Fibroblast of lung (primary cell): ENCODE results near the gene CLEC17A. TPM values are rescaled to one million over a fixed set of nuclear protein-coding genes. Genes with fewer than 3 reads are reported as not detected.

Experiments used
- DNase-seq, 2 donors: peaks; one replicate each; pipeline versions ENCODE4 v3.0.0 to v3.0.0-alpha.2; 2010; ENCODE audit warnings: low read depth in 2 of 2
- H2AFZ ChIP-seq: 2 replicates; pipeline ENCODE4 v1.5.1; 2012; ENCODE audit warnings: low read length, control low read depth, inconsistent platforms
- H3K27ac ChIP-seq: 2 replicates; pipeline ENCODE4 v1.5.1; 2011; ENCODE audit warnings: low read length, control low read depth; ENCODE audit not compliant: insufficient read depth
- H3K27me3 ChIP-seq: 2 replicates; pipeline ENCODE4 v1.5.1; 2011; ENCODE audit warnings: mild to moderate bottlenecking, low read length; ENCODE audit not compliant: control insufficient read depth, insufficient read depth
- H3K36me3 ChIP-seq: 2 replicates; pipeline ENCODE4 v1.5.1; 2011; ENCODE audit warnings: low read length; ENCODE audit not compliant: control insufficient read depth, insufficient read depth
- H3K4me1 ChIP-seq: 2 replicates; pipeline ENCODE4 v1.5.1; 2011; ENCODE audit warnings: low read length; ENCODE audit not compliant: control insufficient read depth, insufficient read depth; ENCODE audit errors: extremely low read depth
- H3K4me2 ChIP-seq: 2 replicates; pipeline ENCODE4 v1.5.1; 2011; ENCODE audit warnings: low read length, control low read depth; ENCODE audit not compliant: insufficient read depth; ENCODE audit errors: extremely low read depth
- H3K4me3 ChIP-seq, 4 experiments: fragments of 200-600 bp in 1 of 4; sonication (generic) in 1 of 4; replicated peaks in 1 of 4; 2 replicates each; pipeline ENCODE4 v1.5.1; 2011 to 2016; ENCODE audit warnings: low read length in 4 of 4, low read depth in 3 of 4, mild to moderate bottlenecking in 3 of 4, control low read depth in 2 of 4, inconsistent platforms in 1 of 4, mixed read lengths in 1 of 4; ENCODE audit not compliant: insufficient read depth in 1 of 4; ENCODE audit errors: control extremely low read depth in 1 of 4
- H3K79me2 ChIP-seq: 2 replicates; pipeline ENCODE4 v1.5.1; 2012; ENCODE audit warnings: mild to moderate bottlenecking, low read length, inconsistent platforms; ENCODE audit not compliant: control insufficient read depth, insufficient read depth
- H3K9ac ChIP-seq: 2 replicates; pipeline ENCODE4 v1.5.1; 2011; ENCODE audit warnings: mild to moderate bottlenecking, low read length, control low read depth; ENCODE audit not compliant: insufficient read depth
- H3K9me3 ChIP-seq: 2 replicates; pipeline ENCODE4 v1.5.1; 2012; ENCODE audit warnings: low read depth, low read length; ENCODE audit not compliant: control insufficient read depth, insufficient read depth
- H4K20me1 ChIP-seq: 2 replicates; pipeline ENCODE4 v1.5.1; 2011; ENCODE audit warnings: low read length; ENCODE audit not compliant: control insufficient read depth, insufficient read depth; ENCODE audit errors: extremely low read depth
- EZH2 ChIP-seq: IDR thresholded peaks from 2 replicates; pipeline ENCODE4 v1.5.1; 2012; ENCODE audit warnings: low read length, control low read depth, mild to moderate bottlenecking; ENCODE audit errors: missing control alignments
- polyA plus RNA-seq, 2 donors: library from polyadenylated mRNA; depleted of rRNA in 1 of 2; stranded (reverse) in 1 of 2; unstranded in 1 of 2; fragments of >200 nt; gene quantifications; 2 replicates each; pipeline ENCODE4 v1.2.1, GENCODE V29; 2011 to 2012; ENCODE audit warnings: missing spikeins in 1 of 2
- total RNA-seq: library from RNA; depleted of rRNA; stranded (reverse); fragments of >200 nt; gene quantifications from 2 replicates; pipeline ENCODE4 v1.2.1, GENCODE V29; 2014
- TF ChIP-seq, protein P1 (sequence below), 2 donors: IDR thresholded peaks in 1 of 2; conservative IDR thresholded peaks in 1 of 2; 1 replicate in 1 of 2; 2 replicates in 1 of 2; pipeline ENCODE4 v1.5.1; 2011 to 2012; ENCODE audit warnings: low read length in 2 of 2, control low read depth in 1 of 2, inconsistent platforms in 1 of 2, low read depth in 1 of 2, mild to moderate bottlenecking in 1 of 2

CLEC17A gene
- total and polyA plus RNA-seq, 2 donors (not counting 1 experiment from before 2014, with no cell fraction given): 0.03 to 0.17 TPM

DNA sequence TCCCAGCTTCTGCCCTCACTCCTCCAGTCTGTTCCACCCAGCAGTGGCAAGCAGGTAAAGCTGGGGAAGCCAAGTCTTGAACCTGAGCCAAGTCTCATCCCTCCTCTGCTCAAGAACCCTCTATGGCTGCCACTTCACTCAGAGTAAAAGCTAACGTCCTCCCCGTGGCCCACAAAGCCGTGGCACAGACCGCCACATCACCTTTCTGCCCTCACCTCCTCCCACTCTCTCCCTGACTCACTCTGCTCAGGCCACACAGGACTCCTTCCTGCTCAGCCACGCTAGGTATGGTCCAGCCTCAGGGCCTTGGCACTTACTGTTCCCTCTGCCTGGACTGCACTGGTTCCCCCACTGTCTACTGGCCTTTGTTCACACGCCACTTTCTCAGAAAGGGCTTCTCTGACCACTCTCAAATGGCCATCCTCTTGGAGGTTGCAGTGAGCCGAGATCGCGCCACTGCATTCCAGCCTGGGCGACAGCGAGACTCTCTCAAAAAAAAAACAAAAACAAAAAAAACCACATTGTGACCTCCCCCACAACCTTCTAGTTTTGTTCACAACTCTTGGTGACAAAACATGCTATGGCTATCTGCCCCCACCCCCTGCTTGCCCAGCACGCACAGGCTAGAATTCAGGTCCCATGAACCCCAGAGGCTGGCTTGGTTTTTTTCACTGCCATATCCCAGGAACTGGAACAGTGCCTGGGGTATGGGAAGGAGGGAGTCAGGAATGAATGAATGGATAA is 26.8 kb upstream of the CLEC17A start:
- H3K4me2 ChIP-seq: peak overlapping the region; percentile 63
- DNase-seq: peak in 1 of 2 donors; percentile 79
- H3K27ac ChIP-seq: no peak overlapping the region
- peaks cover 2% of the 10 kb centered on the region for H3K79me2 ChIP-seq
- H3K4me3 ChIP-seq: peak overlapping the region in 1 of 4 experiments; percentile 22
- H3K27me3 ChIP-seq: no peaks in the 10 kb centered on the region
- no peaks in the 10 kb centered on the region for H4K20me1 ChIP-seq
- H3K9me3 ChIP-seq: no peaks in the 10 kb centered on the region
- no peak overlapping the region for H3K9ac ChIP-seq
- no peak overlapping the region for H2AFZ ChIP-seq
- no peak for TF ChIP-seq EZH2
- TF ChIP-seq, protein P1, sequence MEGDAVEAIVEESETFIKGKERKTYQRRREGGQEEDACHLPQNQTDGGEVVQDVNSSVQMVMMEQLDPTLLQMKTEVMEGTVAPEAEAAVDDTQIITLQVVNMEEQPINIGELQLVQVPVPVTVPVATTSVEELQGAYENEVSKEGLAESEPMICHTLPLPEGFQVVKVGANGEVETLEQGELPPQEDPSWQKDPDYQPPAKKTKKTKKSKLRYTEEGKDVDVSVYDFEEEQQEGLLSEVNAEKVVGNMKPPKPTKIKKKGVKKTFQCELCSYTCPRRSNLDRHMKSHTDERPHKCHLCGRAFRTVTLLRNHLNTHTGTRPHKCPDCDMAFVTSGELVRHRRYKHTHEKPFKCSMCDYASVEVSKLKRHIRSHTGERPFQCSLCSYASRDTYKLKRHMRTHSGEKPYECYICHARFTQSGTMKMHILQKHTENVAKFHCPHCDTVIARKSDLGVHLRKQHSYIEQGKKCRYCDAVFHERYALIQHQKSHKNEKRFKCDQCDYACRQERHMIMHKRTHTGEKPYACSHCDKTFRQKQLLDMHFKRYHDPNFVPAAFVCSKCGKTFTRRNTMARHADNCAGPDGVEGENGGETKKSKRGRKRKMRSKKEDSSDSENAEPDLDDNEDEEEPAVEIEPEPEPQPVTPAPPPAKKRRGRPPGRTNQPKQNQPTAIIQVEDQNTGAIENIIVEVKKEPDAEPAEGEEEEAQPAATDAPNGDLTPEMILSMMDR (conservative IDR thresholded peaks at IDR 0.05 in 1 of 2, IDR thresholded peaks at IDR 0.05 in 1 of 2; ENCODE audit: low read depth in 1 of 2, low read length in 2 of 2): no peak
- H3K4me1 ChIP-seq: no peaks in the 10 kb centered on the region
- H3K36me3 ChIP-seq: no peaks in the 10 kb centered on the region

DNA sequence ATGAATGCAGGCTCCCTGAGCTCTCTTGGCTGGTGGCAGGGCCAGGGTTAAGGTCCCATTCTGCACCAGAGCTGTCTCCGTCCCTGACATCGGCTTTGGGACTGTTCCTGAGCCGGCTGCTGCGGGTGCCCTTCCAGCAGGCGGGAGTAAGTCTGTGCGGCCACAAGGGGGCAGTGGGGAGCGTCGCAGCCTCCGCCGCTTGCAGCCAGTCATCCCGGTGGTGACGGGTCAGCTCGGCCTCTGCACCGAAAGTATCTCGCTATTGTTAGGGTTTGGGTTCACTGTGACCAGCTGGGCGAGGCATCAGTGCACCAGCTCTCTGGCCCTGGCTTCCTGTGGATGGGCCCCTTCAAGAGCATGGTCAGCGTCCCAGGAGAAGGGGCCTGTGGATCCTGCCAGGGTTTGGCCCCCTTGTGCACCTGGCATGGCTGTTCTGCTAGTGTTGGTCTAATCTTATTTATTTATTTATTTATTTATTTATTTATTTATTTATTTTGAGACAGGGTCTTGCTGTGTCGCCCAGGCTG is 26.2 kb upstream of the CLEC17A start:
- Histone ChIP-seq H3K27ac (no peak overlapping the region), H3K79me2 (peaks cover 2% of the 10 kb centered on the region), H3K9me3 (no peaks in the 10 kb centered on the region), H2AFZ (peak overlapping the region; percentile 55), H3K4me2 (peak overlapping the region; percentile 75), H3K9ac (no peak overlapping the region), H3K27me3 (no peaks in the 10 kb centered on the region), H4K20me1 (no peaks in the 10 kb centered on the region), H3K36me3 (no peaks in the 10 kb centered on the region), H3K4me1 (peaks cover 3% of the 10 kb centered on the region), H3K4me3 (peak overlapping the region in 1 of 4 experiments; percentile 22)
- no peak for TF ChIP-seq EZH2
- TF ChIP-seq, protein P1 (conservative IDR thresholded peaks at IDR 0.05 in 1 of 2, IDR thresholded peaks at IDR 0.05 in 1 of 2; ENCODE audit: low read depth in 1 of 2, low read length in 2 of 2): peak; percentile 91 to 93
- DNase-seq: peak; percentile 73 to 75

DNA sequence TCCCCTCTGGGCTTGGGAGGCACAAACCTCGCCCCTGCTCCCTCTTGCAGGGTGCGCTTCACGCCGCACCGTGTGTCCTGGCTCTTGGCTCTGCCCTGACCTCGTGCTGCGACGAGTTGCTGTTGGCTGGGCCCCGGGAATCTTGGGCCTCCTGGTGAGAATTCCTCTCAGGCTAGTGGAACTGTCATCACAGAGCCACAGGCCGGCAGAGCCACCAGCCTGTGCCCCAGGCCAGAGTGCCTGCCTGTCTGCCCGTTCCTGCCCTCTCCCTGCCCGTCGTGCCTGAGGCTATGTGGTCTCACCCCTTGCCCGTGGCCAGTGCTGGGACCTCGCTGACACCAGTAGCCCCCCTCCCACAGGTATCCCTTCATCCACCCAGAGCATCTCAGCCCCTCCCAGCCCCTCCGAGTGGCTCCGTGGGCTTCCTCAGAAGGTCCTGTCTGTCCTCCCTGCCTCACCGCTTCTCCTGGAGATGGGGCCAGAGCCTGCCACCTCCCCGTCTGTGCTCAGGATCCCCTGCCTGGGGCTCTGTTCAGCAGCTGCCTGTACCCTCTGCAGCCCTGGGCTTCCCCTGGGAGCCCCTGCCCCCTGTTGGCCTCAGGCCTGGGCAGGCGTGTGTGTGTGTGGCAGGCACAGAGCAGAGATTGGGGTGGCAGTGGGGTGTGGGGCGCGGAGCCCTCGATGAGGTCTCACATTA is 24.4 kb upstream of the CLEC17A start:
- H3K9me3 ChIP-seq: no peaks in the 10 kb centered on the region
- H3K79me2 ChIP-seq: peaks cover 2% of the 10 kb centered on the region
- H3K4me1 ChIP-seq: peaks cover 7% of the 10 kb centered on the region
- H3K4me2 ChIP-seq: no peak overlapping the region
- no peak overlapping the region for H3K9ac ChIP-seq
- no peaks in the 10 kb centered on the region for H3K27me3 ChIP-seq
- TF ChIP-seq, protein P1 (conservative IDR thresholded peaks at IDR 0.05 in 1 of 2, IDR thresholded peaks at IDR 0.05 in 1 of 2; ENCODE audit: low read depth in 1 of 2, low read length in 2 of 2): no peak
- TF ChIP-seq EZH2: no peak
- H2AFZ ChIP-seq: no peak overlapping the region
- no peak for DNase-seq
- H3K4me3 ChIP-seq: no peak overlapping the region
- no peaks in the 10 kb centered on the region for H3K36me3 ChIP-seq
- no peak overlapping the region for H3K27ac ChIP-seq
- no peaks in the 10 kb centered on the region for H4K20me1 ChIP-seq
